ENCODE measurements around the gene LAMTOR4. TPM values are rescaled to one million over a fixed set of nuclear protein-coding genes. Genes with fewer than 3 reads are reported as not detected.

The LAMTOR4 gene
- total RNA-seq, 1 donor from 2014 or later: 70.5 TPM

DNA sequence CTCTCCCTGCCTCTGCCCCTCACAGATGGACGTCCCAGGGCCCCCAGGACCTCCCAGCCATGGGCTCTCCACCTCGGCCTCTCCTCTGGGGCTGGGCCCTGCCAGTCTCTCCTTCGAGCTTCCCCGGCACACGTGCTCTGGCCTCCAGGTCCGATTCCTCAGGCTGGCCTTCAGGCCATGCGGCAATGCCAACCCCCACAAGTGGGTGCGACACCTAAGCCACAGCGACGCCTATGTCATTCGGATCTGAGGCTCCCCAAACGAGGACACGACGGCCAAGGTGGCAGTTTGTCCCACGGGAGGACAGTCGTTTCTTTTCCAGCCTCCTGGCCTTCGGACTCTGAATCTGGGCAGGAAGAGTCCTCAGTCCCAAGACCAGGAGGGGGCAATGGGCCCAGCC is 42.1 kb upstream of the LAMTOR4 start:
- Mint-ChIP-seq H3K27ac (no peak overlapping the region), H3K27me3 (ENCODE audit: insufficient read depth, low read depth) (peaks cover 12% of the 10 kb centered on the region), H3K9me3 (no peaks in the 10 kb centered on the region), H3K36me3 (peaks cover 18% of the 10 kb centered on the region), H3K4me1 (peaks cover 15% of the 10 kb centered on the region), H3K4me3 (no peak overlapping the region)
- H4K20me1 ChIP-seq (ENCODE audit: low read depth): no peaks in the 10 kb centered on the region
- H3K27ac ChIP-seq: no peak overlapping the region
- H3K36me3 ChIP-seq: no peaks in the 10 kb centered on the region
- H3K79me2 ChIP-seq (ENCODE audit: low read depth): peaks cover 9% of the 10 kb centered on the region
- peaks cover 15% of the 10 kb centered on the region for H3F3A ChIP-seq (ENCODE audit: low read depth)
- no peak for DNase-seq (ENCODE audit: low spot score)
- H3K27me3 ChIP-seq: no peaks in the 10 kb centered on the region
- H2AFZ ChIP-seq (replicated peaks): no peak overlapping the region
- TF ChIP-seq EZH2phosphoT487 (IDR thresholded peaks at IDR 0.05): no peak
- TF ChIP-seq, protein P1, sequence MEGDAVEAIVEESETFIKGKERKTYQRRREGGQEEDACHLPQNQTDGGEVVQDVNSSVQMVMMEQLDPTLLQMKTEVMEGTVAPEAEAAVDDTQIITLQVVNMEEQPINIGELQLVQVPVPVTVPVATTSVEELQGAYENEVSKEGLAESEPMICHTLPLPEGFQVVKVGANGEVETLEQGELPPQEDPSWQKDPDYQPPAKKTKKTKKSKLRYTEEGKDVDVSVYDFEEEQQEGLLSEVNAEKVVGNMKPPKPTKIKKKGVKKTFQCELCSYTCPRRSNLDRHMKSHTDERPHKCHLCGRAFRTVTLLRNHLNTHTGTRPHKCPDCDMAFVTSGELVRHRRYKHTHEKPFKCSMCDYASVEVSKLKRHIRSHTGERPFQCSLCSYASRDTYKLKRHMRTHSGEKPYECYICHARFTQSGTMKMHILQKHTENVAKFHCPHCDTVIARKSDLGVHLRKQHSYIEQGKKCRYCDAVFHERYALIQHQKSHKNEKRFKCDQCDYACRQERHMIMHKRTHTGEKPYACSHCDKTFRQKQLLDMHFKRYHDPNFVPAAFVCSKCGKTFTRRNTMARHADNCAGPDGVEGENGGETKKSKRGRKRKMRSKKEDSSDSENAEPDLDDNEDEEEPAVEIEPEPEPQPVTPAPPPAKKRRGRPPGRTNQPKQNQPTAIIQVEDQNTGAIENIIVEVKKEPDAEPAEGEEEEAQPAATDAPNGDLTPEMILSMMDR (IDR thresholded peaks at IDR 0.05): no peak
- no peak for TF ChIP-seq EZH2 (IDR thresholded peaks at IDR 0.05)
- no peaks in the 10 kb centered on the region for H3K9me3 ChIP-seq (ENCODE audit: low read depth)
- no peaks in the 10 kb centered on the region for H3K4me1 ChIP-seq
- H3K4me2 ChIP-seq: no peak overlapping the region
- H3K9ac ChIP-seq: no peak overlapping the region
- no peak overlapping the region for H3K4me3 ChIP-seq

DNA sequence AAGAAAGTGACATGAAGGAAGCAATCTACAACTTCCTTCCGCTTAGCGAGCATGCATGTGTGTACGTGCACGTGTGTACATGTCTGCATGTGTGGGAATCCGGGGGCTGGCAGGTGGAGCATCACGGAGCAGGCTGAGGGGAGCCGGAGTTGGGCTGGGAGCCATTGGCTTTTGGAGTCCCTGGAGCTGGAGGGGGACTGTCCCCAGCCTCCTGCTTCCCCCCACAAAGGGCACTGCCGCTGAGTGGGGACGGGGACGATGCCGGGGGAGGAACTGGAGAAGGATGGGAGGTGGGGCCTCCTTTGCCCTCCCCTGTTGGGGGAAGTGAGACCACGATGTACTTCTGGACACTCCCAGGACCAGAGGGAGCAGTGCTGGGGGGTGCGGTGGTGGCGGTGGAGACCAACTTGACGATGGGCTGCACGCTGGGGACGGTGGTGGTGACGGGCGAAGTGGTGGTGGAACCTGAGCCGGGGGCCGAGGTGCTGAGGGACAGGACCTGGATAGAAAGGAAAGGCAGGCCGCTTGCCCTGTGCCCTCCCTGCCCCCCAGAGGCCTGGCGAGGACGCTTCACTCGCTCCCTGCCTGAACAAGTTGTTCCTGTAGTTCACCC is 41.5 kb upstream of the LAMTOR4 start:
- H3K27me3 Mint-ChIP-seq (ENCODE audit: insufficient read depth, low read depth): peaks cover 10% of the 10 kb centered on the region
- H3K4me3 Mint-ChIP-seq: no peak overlapping the region
- H3K4me1 Mint-ChIP-seq: peaks cover 15% of the 10 kb centered on the region

DNA sequence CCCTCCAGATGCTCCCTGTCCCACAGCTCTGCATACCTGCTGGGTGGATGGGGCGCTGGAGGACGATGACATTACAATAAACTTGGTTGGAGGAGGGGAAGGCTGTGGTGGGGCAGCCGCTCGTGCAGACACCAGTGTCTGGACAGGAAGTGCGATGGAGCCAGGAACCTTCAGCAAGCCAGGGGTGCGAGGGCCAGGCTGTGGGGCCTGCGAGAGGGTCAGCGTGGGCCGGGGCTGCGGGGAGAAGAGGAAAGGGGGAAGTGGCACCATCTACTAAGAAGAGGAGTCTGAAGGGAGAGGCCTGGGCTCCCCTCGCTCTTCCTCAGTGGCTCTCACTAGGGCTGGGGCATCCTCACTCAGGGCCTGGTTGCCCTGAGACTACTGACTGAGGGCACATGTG is 40.8 kb upstream of the LAMTOR4 start:
- no peak overlapping the region for H3K4me3 Mint-ChIP-seq
- Histone ChIP-seq H2AFZ (replicated peaks) (no peak overlapping the region), H3K9me3 (ENCODE audit: low read depth) (no peaks in the 10 kb centered on the region), H4K20me1 (ENCODE audit: low read depth) (no peaks in the 10 kb centered on the region), H3K4me3 (no peak overlapping the region), H3K4me1 (no peaks in the 10 kb centered on the region), H3K9ac (no peak overlapping the region), H3K27me3 (no peaks in the 10 kb centered on the region), H3K4me2 (no peak overlapping the region), H3K36me3 (no peaks in the 10 kb centered on the region), H3K79me2 (ENCODE audit: low read depth) (peaks cover under 1% of the 10 kb centered on the region), H3K27ac (no peak overlapping the region), H3F3A (ENCODE audit: low read depth) (peaks cover 3% of the 10 kb centered on the region)
- TF ChIP-seq EZH2 (IDR thresholded peaks at IDR 0.05): no peak
- TF ChIP-seq, protein P1 (IDR thresholded peaks at IDR 0.05): no peak
- TF ChIP-seq EZH2phosphoT487 (IDR thresholded peaks at IDR 0.05): no peak
- H3K27ac Mint-ChIP-seq: no peak overlapping the region
- H3K4me1 Mint-ChIP-seq: peaks cover 10% of the 10 kb centered on the region
- no peak for DNase-seq (ENCODE audit: low spot score)
- H3K36me3 Mint-ChIP-seq: peaks cover 20% of the 10 kb centered on the region
- H3K9me3 Mint-ChIP-seq: no peaks in the 10 kb centered on the region
- H3K27me3 Mint-ChIP-seq (ENCODE audit: insufficient read depth, low read depth): peaks cover 10% of the 10 kb centered on the region

More for the DNA sequence above, 41.5 kb upstream of the LAMTOR4 start:
- H4K20me1 ChIP-seq (ENCODE audit: low read depth): no peaks in the 10 kb centered on the region
- Mint-ChIP-seq H3K27ac (no peak overlapping the region), H3K36me3 (peaks cover 18% of the 10 kb centered on the region), H3K9me3 (no peaks in the 10 kb centered on the region)
- no peaks in the 10 kb centered on the region for H3K9me3 ChIP-seq (ENCODE audit: low read depth)
- no peaks in the 10 kb centered on the region for H3K27me3 ChIP-seq
- no peak overlapping the region for H3K4me3 ChIP-seq
- H3K27ac ChIP-seq: no peak overlapping the region
- DNase-seq (ENCODE audit: low spot score): no peak
- no peak overlapping the region for H3K4me2 ChIP-seq
- no peaks in the 10 kb centered on the region for H3K36me3 ChIP-seq
- peaks cover 7% of the 10 kb centered on the region for H3K79me2 ChIP-seq (ENCODE audit: low read depth)
- H3K9ac ChIP-seq: no peak overlapping the region
- no peak overlapping the region for H2AFZ ChIP-seq (replicated peaks)
- H3K4me1 ChIP-seq: no peaks in the 10 kb centered on the region
- no peak for TF ChIP-seq EZH2 (IDR thresholded peaks at IDR 0.05)
- TF ChIP-seq, protein P1 (IDR thresholded peaks at IDR 0.05): no peak
- no peak for TF ChIP-seq EZH2phosphoT487 (IDR thresholded peaks at IDR 0.05)
- H3F3A ChIP-seq (ENCODE audit: low read depth): peaks cover 9% of the 10 kb centered on the region

Data from neural progenitor cell (in vitro differentiated cells).